Transverse colon (tissue), 4 donors: ENCODE data around the gene PRTG. TPM values are rescaled to one million over a fixed set of nuclear protein-coding genes. Genes with fewer than 3 reads are reported as not detected.
"Not testable (repeated sequence)": the region's sequence is repeated elsewhere in the genome, so short reads cannot be mapped to it uniquely, and the experiment has no call there.

Experiments
- DNase-seq: peaks from one replicate; pipeline ENCODE4 v3.0.0-alpha.2; 2019
- H3K27ac ChIP-seq, 4 donors: fragments of 200-600 bp; sonication (generic); 2 replicates each; pipeline ENCODE4 v1.5.1; 2016 to 2018; ENCODE audit warnings: inconsistent platforms in 4 of 4
- H3K27me3 ChIP-seq: fragments of 200-600 bp; sonication (generic); 2 replicates; pipeline ENCODE4 v1.5.1; 2017; ENCODE audit warnings: inconsistent platforms
- H3K36me3 ChIP-seq, 4 donors: fragments of 200-600 bp; sonication (generic); 2 replicates each; pipeline ENCODE4 v1.5.1; 2017 to 2019; ENCODE audit warnings: inconsistent platforms in 4 of 4
- H3K4me1 ChIP-seq, 4 donors: fragments of 200-600 bp; sonication (generic); 2 replicates each; pipeline ENCODE4 v1.5.1; 2017 to 2020; ENCODE audit warnings: inconsistent platforms in 4 of 4
- H3K4me3 ChIP-seq, 4 donors: fragments of 200-600 bp; sonication (generic); 1 replicate in 1 of 4; 2 replicates in 3 of 4; pipeline versions ENCODE4 v1.5.1 to v1.6.1; 2017 to 2019; ENCODE audit warnings: inconsistent platforms in 4 of 4
- H3K9me3 ChIP-seq, 2 donors: fragments of 200-600 bp; sonication (generic); 2 replicates each; pipeline ENCODE4 v1.5.1; 2017 to 2019; ENCODE audit warnings: inconsistent platforms in 2 of 2
- CTCF ChIP-seq, 5 experiments: fragments of 200-600 bp in 3 of 5; fragments of 450-650 bp in 2 of 5; sonication (generic) in 3 of 5; IDR thresholded peaks; 1 replicate in 2 of 5; 2 replicates in 3 of 5; pipeline ENCODE4 v1.5.1; 2016 to 2017; ENCODE audit warnings: antibody characterized with exemption in 5 of 5, inconsistent platforms in 3 of 5, mild to moderate bottlenecking in 2 of 5, moderate library complexity in 1 of 5
- EP300 ChIP-seq: sonication (generic); formaldehyde crosslinking; IDR thresholded peaks from one replicate; pipeline ENCODE4 v1.6.1; 2017; ENCODE audit warnings: antibody characterized with exemption, low read depth
- POLR2A ChIP-seq: fragments of 450-650 bp; IDR thresholded peaks from one replicate; pipeline ENCODE4 v1.6.1; 2016; ENCODE audit warnings: antibody characterized with exemption, mild to moderate bottlenecking, moderate library complexity
- POLR2AphosphoS5 ChIP-seq, 3 donors: sonication (generic); formaldehyde crosslinking; IDR thresholded peaks; one replicate each; pipeline ENCODE4 v1.6.1; 2016; ENCODE audit warnings: antibody characterized with exemption in 3 of 3
- WGBS, 2 donors: methylation state at CpG; one replicate each; pipeline ENCODE4 v1.1.5; 2018; ENCODE audit warnings: low coverage in 1 of 2; 5-methylcytosine and 5-hydroxymethylcytosine counted together
- in situ Hi-C, 4 donors: fragments of 200-750 bp; cut with MboI; loops; one replicate each; pipeline versions ENCODE4 v1.15.0 to v1.15.1; 2017; ENCODE audit warnings: low sequenced_read_pairs in 3 of 4, low pct_ligation_motif_present in 1 of 4, low pct_unique_long_range_greater_than_20kb in 1 of 4
- intact Hi-C: fragments of 100-400 bp; cut with DNase I; formaldehyde crosslinking; loops from one replicate; pipeline ENCODE4 v1.15.1; 2023; ENCODE audit warnings: low total_unique reads
- total RNA-seq, 4 donors: library from RNA; depleted of rRNA; stranded (reverse); fragments of >200 nt; gene quantifications; one replicate each; pipeline ENCODE4 v1.1.0, GENCODE V29; 2016

Gene PRTG
- total RNA-seq, 4 donors from 2014 or later, result 0.20 to 0.75 (median 0.66) TPM

- intact Hi-C loops, result no loop called here
- Histone ChIP-seq H3K4me1 (no peaks in the 10 kb centered on the region), H3K36me3 (no peaks in the 10 kb centered on the region), H3K4me3 (no peak overlapping the region), H3K27ac (no peak overlapping the region), H3K9me3 (no peaks in the 10 kb centered on the region), H3K27me3 (no peaks in the 10 kb centered on the region)
- DNase-seq, result no peak
- TF ChIP-seq EP300 (no peak), POLR2A (no peak), POLR2AphosphoS5 (IDR thresholded peaks at IDR 0.05) (no peak), CTCF (IDR thresholded peaks at IDR 0.05) (no peak)
- in situ Hi-C loops, result no loop called here
- 54 to 65% methylated on average over 3 to 4 of the region's 4 CpGs for WGBS, 2 donors
These were observed 23.7 kb upstream of the PRTG start for GRCh38 chr15:55766676-55767075.

GRCh38 chr15:55764398-55764797 lies 21.4 kb upstream of the PRTG start:
- Histone ChIP-seq H3K4me1 (no peaks in the 10 kb centered on the region), H3K36me3 (no peaks in the 10 kb centered on the region), H3K4me3 (no peak overlapping the region), H3K27me3 (no peaks in the 10 kb centered on the region), H3K27ac (no peak overlapping the region), H3K9me3 (no peaks in the 10 kb centered on the region)
- WGBS, 2 donors, result 95% methylated on average over 6 of the region's 6 CpGs; no CpG with 5 or more reads in 1 of the 2 donors
- TF ChIP-seq CTCF (IDR thresholded peaks at IDR 0.05), result no peak
- no peak for TF ChIP-seq EP300
- no peak for TF ChIP-seq POLR2A
- no peak for TF ChIP-seq POLR2AphosphoS5 (IDR thresholded peaks at IDR 0.05)
- intact Hi-C loops, result no loop called here
- in situ Hi-C loops, result no loop called here
- no peak for DNase-seq

- TF ChIP-seq POLR2A (no peak), EP300 (no peak)
- in situ Hi-C loops (no loop called here), intact Hi-C loops (no loop called here)
- WGBS, 2 donors, result 72% methylated on average over 13 of the region's 13 CpGs; no CpG with 5 or more reads in 1 of the 2 donors
- H3K27me3 ChIP-seq, result no peaks in the 10 kb centered on the region
- H3K36me3 ChIP-seq, result no peaks in the 10 kb centered on the region
- no peak for DNase-seq
- no peaks in the 10 kb centered on the region for H3K9me3 ChIP-seq
- no peaks in the 10 kb centered on the region for H3K4me1 ChIP-seq
- no peak overlapping the region for H3K27ac ChIP-seq
- H3K4me3 ChIP-seq, result no peak overlapping the region
These were observed 15.6 kb upstream of the PRTG start for GRCh38 chr15:55758580-55758986.

GRCh38 chr15:55753433-55753832 lies 10.5 kb upstream of the PRTG start:
- H3K27ac ChIP-seq, H3K4me3 ChIP-seq, in situ Hi-C loops, intact Hi-C loops, H3K36me3 ChIP-seq, H3K27me3 ChIP-seq, H3K4me1 ChIP-seq, DNase-seq, H3K9me3 ChIP-seq: not testable (repeated sequence)
- WGBS, 2 donors, result 85 to 88% methylated on average over 5 of the region's 5 CpGs

GRCh38 chr15:55750706-55751105 lies 7.8 kb upstream of the PRTG start:
- Histone ChIP-seq H3K4me1 (no peaks in the 10 kb centered on the region), H3K27me3 (no peaks in the 10 kb centered on the region), H3K36me3 (no peaks in the 10 kb centered on the region), H3K4me3 (no peak overlapping the region), H3K27ac (no peak overlapping the region), H3K9me3 (no peaks in the 10 kb centered on the region)
- DNase-seq, result no peak
- 89 to 91% methylated on average over 1 to 2 of the region's 2 CpGs for WGBS, 2 donors
- TF ChIP-seq EP300 (no peak), CTCF (IDR thresholded peaks at IDR 0.05) (no peak), POLR2A (no peak), POLR2AphosphoS5 (IDR thresholded peaks at IDR 0.05) (no peak)
- intact Hi-C loops (no loop called here), in situ Hi-C loops (no loop called here)
